GM20431 (cell line): Measurements from ENCODE around the gene NRSN1.

Experiments used
- in situ Hi-C: fragments of 300-500 bp; cut with MseI, MboI; formaldehyde crosslinking; loops from one replicate; pipeline ENCODE4 v1.15.0; 2020; ENCODE audit warnings: low sequenced_read_pairs; ENCODE audit not compliant: unreplicated experiment

The NRSN1 gene, protein sequence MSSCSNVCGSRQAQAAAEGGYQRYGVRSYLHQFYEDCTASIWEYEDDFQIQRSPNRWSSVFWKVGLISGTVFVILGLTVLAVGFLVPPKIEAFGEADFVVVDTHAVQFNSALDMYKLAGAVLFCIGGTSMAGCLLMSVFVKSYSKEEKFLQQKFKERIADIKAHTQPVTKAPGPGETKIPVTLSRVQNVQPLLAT

DNA sequence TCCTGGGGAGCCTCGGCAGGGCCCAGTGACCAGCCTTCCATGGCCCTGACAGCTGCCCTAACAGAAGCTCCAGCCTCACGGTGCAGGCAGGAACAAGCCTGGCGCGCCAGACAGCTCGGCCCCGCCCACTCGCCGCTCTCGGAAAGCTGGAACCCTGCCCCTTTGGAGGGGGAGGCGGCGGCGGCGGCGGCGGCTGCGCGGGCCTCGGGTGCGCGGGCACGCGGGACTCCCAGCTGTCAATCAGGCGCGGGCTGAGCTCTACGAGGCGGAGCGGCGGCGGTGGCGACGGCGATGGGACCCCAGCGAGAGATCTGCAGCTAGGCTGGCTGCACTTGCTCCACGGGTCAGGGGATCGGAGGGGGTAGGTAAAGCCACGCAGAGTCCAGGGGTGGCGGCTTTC lies at the start of gene NRSN1:
Gene NRSN1 (plus strand): TSS at position 236 of the 400 bp plus-strand sequence. CDS start 8,113 bp downstream, outside the sequence.
- in situ Hi-C loops: no loop called here

DNA sequence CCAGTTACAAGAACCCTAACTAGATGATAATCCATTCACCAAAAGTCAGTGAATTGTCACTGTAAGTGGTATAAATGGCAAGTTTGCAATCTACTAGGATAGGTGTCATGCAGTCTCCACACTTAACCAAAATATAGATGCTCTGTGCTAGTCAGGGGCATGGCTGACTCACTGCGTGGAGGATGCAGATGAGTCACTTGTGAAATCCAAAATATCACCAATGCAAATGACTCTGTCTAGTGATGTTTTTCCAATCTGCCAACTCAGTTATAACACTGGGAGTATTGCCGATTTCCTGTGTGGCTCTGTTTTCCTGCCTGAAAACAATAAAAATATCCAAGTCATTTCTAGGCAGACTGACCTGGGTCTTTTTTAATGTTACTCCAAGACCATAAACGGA lies 47.8 kb upstream of the NRSN1 start:
- in situ Hi-C loops: no loop called here

DNA sequence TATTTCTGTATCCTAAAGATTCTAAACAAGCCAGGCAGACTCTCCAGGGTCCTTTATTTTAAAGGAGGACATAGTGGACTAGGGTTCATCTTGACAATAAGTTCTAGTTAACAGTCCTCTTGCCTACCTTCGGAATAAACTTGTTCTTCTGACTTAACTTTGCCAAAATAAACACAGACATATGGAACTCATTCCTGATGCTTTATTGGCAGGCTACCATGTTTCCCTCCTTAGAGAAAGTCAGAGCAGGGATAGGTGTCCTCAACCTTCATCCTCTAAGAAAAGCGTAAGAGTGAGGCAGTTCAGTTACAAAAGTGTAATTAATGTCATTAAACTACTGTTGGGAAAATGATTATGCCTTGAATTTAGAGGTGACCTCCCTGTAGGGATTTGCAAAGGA lies 46.9 kb upstream of the NRSN1 start:
- in situ Hi-C loops: no loop called here

DNA sequence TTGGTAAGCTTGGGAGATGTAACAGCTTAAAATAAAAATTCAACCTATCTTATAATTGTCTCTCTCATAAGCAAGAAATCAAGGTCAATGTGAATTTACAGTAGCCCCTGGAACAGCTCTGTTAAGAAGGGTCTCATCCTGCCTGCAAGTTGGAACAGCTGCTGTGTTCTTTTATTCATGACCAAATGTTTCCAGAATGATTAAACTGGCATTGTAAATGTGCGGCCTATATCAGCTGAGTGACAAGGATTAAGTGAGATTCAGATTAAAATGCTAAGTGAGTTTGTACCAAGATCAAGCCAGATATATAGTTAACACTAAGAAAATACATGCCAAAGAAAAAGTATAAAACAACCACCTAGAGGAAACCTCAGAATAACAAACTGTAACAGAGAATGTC lies 45.3 kb upstream of the NRSN1 start:
- in situ Hi-C loops: no loop called here

DNA sequence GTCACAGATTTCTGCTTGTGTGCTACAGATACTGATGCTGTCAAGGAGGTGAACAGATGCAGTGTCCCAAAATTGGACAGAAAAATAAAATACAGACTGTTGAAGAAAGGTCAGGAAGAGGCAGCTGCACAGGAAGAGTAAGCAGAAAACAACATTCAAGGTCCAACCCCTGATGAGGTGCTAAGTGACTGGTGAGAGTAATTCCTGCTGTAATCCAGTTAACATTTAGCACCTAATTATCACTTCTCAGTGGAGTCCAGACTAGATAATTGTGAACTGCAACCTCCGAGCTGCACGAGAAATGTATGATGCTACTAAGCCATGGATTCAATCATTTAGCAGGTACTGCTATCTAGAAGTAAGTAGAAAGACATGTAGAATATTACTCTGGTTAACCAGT lies 36.3 kb upstream of the NRSN1 start:
- in situ Hi-C loops: no loop called here

DNA sequence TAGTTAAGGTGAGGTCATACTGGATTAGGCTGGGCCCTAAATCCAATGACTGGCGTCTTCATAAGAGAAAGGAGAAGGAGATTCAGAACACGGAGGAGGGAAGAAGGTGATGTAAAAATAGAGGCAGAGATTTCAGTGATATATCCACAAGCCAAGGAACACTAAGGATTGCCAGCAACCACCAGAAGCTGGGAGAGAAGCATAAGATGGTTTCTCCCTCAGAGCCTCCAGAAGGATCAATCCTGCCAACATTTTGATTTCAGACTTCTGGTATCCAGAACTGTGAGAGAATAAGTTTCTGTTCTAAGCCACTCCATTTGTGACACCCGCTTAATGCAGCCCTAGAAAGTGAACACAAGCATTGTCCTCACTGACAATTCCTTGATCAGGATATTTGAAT lies 33.6 kb upstream of the NRSN1 start:
- in situ Hi-C loops: no loop called here

DNA sequence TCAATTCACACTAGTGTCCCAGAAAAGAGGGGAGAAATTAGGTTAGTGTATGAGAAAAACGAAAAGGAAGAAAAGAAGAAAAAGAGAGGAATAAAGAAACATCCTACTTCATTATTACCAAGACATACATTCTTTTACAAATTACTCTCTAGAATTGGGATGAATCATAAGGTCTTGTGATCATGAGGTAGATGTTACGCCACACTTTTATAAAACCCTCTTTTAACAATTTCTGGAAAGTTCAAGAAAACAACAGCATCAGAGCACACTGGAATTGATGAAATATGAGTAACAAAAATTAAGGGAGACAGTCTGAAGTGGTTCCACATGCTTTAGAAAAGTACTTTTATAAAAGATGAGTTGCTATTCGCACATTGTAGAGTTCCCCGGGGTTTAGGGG lies 32.6 kb upstream of the NRSN1 start:
- in situ Hi-C loops: no loop called here

DNA sequence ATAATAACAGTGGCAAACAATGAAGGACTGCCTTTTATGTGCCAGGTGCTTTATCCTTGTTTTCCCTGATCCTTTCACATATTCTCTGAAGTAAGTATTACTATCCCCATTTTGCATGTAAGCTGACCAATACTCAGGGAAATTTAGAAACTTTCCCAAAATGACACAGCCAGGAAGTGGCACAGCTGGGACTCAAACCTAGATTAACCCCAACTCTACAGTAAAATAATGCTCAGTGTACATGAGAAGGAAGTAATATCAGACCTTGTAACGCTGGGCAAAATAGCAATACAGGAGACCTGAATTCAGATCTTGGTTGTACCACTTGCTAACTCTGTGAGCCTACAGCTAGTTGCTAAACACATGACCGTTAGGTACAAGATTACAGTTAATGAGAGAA lies 26.8 kb upstream of the NRSN1 start:
- in situ Hi-C loops: no loop called here

DNA sequence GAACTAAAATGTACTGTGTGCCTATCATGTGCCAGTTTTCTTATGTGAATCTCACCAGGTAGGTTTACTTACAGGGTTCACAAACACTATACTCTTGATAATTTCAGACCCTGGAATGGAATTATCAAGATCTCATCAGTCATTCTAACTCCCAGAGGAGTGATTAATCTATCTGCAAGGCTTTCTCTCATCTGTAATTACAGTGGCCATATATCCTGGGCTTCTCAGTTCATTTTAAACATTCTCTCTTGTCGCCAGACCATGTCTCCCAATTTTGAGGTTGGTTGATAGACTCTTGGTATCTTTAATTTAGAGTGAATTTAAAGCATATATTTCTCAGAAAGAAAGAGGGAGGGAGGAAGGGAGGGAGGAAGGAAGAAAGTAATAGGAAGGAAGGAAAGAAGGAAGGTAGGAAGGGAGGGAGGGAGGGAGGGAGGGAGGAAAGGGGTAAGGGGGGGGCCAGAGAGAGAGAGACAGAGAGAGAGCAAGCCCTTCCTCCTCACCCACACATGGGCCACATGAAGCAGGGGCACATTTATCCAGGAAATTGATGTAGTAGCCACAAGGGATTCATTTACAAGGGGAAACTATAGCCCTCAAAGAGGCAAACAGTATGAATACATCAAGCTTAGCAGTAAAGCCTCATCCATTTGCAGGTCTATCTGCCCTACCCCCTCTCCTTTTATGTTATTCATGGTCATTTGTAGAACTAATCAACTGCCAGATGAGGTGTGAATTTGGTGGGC lies 25.8 kb upstream of the NRSN1 start:
- in situ Hi-C loops: no loop called here

DNA sequence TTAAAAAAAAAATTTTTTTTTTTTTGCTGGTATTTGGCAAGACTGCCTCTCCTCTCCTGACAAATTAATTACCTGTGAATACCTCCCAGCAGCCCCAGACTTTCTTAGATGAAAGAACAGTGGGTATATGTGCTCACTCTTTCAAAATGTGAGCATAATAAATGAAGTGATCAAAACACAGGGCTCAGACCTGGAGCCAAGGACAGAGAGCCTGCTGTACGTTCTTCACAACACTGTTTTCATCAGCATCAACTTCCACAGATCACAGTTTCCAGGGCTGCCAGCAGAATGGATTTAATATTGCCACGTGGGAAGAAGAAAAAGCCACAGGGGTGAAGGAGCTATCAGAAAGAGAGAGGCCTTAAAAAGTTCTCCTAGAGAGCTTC lies 25.3 kb upstream of the NRSN1 start:
- in situ Hi-C loops: no loop called here

DNA sequence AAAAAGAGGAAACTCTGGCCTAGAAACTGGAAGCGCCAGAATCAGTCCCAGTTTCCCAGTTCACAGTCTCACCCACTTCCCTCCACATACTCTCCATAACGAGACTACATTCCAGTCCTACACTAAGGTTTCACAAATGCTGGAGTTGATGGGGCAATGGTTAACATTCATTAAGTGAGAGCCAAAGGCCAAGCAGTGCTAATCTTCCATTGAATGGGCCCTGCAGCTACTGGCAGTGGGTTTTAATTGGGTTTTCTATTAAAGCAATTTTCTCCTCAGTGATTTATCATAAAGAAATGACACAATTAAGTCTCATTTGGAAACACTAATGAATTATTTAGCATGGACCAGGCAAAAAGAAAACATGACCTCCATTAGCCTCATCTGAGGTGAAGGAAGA lies 20.8 kb upstream of the NRSN1 start:
- in situ Hi-C loops: no loop called here

DNA sequence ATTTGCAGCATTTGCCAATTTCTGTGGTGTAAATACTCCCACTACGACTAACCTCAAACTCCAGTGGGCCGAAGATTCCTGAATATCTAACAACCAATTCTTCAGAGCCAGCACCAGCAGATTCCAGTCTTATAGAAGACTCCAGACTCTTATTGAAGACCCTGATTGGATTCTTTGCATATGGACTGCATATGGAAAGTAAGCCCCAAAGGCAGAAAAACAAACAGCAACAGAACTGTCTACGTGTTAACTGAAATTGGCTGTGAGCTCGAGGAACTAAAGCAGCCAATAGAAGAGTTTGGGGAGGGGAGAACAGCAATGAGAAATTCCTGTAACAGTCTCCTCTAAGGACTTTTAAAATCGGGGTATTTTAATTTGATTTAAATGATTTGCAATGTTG lies 19.7 kb upstream of the NRSN1 start:
- in situ Hi-C loops: no loop called here

DNA sequence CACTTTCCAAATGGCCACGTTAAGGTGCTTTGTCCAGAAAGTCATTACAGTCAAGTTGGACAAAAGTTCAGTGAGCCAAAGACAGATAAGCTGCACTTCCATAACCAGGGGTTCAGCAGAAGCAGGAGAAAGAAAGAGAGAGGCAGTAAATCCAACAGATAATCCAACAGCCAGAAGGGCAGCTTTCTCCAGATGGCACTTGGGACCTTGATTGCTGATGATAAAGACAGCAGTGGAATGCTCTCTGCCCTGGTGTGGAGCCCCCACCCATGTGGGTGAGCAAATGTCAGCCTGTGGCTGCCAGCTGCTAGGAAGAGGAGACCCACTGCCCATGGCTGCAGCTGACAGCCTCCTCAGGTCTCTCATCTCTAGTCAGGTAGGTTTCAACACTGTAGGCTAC lies 18.7 kb upstream of the NRSN1 start:
- in situ Hi-C loops: no loop called here

DNA sequence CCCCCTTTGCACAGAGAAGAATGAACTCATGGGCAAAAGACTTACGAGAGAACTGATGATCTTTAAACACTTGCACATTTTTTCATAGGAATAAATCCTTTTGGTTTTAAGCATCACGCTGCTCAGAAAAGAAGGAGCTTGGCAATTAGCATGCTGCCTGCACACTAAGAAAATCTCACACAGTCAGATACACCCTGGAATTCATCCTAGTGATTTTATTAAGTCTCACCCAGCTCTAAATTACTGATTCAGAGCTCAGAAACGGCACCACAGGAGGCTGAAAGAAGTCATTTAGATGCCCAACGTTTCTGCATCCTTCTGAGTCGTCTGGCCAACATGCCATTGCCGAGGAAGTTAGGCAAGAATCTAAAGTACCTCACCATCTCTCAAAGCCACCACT lies 18.0 kb upstream of the NRSN1 start:
- in situ Hi-C loops: no loop called here

DNA sequence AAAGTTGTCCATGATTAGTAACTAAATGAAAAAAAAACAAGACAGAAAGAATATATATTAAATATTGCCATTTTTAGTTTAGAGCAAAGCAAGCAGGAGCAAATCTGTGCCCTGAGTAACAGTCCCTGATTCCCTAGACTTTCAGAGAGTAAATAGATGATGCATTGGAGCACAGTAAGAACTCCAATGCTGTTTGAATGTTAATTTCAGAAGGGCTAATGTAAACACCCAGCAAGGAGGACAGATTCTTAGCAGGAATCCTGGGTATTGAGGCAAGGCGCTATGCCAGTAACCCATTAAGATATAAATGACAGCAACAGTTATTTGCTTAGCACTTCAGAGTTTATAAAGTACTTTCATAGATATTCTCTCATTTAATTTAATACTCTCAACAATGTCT lies 15.6 kb upstream of the NRSN1 start:
- in situ Hi-C loops: no loop called here

DNA sequence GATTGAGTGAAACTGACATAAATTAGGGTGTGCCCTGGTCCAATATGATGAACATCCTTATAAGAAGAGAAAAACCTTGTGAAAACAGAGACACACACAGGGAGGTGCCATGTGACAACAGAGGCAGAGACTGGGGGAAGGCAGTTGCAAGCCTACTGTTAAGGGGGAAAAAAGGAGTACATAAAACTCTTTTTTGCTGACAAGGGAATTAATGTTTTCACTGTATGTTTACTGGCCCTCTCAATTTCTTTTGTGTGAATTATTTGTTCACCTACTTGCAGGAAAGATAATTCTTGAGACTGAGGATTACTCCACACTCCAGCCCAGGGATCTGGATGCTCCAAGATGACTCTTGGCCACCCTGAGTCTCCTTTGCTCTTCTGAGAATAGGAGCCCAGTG lies 12.1 kb upstream of the NRSN1 start:
- in situ Hi-C loops: no loop called here

DNA sequence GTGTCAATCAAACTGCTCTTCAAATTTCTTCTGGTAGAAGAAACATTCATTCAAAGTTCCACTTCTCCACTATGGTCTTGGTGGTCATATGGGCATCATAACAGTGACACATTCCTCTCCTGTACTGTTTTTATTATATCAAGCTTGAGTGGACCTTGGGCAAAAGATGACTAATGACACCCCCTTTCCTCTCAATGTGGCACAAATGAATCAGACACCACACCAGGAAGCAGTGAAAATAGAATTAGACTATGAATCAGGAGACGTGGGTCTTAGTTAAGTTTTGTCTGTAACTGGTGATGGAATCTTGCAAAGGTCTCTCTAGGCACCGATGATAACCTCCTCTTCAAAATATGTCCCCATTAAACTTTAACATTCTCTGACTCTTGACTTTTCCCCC lies 9.0 kb upstream of the NRSN1 start:
- in situ Hi-C loops: no loop called here

DNA sequence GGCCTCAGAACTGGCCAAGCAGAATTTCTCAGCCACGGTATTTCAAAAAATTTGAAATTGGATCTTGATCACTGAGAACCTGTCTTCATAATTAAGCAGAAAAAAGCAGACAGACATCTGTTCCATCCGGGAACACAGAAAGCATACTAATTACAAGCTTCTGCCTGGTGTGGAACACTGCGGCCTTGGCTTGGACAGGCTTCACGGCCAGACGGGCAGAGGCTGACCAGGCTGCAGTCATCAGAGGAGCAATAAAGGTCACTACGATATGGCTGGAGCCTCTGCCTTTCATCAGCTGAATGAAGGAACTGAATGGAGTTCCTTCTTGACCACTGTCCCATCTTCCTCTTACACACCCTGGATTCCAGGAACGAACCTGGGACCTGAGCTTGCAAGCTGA lies 3.9 kb upstream of the NRSN1 start:
- in situ Hi-C loops: no loop called here

DNA sequence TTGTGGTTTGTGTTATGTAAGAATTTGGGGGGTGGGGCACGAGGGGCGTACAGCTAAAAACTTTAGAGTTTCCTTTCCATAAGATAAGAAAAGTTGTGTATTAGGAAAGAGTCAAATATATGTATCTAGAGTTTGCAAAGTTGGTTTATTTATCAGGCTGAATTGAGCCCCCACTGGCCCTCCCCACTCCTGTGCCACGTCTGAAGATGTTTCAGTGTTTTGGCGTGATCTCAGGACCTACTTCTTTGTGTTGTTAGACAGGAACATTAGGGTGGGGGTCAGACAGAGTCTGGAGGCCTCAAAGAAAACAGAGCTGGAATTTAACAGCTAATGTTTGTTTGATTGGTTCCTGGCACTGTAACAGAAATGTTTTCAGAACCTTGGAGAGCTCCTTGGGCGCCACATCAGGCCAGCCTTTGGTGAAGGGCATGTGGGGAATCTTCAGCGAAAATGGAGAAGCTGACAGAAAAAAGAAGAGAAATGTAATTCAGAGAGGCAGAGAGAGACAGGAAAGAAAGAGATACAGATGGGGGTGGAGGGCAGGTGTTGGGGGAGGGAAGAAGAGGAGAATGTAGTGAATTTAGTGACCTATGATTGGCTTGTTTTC lies 674 bp downstream of the NRSN1 start:
- in situ Hi-C loops: no loop called here

DNA sequence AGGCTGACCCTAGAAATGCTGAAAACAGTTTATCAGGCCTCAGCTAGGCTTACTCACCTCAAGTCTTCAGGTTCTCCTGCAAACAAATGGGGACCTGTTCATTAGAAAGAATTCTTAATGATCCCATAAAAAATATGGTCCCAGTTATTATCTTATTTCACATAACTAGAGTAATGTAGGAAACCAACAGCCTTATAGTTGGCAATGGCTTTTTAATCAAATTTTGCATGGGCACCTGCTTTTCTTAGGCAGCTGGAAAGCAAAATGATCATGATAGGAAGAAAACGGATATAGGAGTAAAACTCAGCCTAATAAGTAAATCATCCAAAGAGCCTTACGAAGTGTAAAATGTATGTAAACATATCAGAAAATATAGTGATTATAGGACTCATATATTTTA lies 1.3 kb downstream of the NRSN1 start:
- in situ Hi-C loops: no loop called here

DNA sequence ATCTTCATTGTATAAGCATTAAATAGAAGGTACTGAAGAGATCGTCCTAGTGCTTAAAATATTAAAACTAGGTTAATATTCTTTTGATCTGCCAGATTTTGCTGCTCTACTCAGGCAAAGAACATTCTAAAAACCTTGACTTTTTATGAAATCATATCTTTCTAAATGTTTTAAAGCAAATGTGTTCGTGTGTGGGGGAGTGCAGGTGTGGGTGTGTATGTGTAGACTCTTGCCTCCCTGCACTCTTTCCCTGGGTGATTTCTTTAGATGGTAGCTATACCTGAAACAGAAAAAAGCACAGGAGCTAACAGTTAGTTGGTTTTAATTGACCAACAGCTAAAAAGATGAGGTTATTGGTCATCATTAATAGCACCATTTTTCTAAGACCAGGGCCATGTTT lies 5.7 kb downstream of the NRSN1 start:
- in situ Hi-C loops: no loop called here

DNA sequence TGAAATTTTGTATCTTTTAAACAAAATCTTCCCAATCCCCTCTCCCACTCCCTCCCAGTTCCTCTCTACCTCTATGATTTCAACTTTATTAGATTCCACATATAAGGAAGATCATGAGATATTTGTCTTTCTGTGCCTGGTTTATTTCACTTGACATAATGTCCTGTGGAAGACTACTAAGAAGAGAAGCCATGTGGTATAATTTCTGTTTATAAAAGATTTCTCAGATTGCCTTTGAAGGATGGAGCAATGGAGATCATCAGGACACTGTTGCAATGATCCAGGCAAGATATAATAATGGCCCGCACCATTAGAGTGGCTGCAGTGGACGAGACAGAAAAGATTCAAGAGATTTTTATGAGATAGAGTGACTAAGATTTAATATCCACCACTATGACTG lies 13.1 kb downstream of the NRSN1 start:
- in situ Hi-C loops: no loop called here
